Fibroblast of villous mesenchyme (primary cell): ENCODE data around the gene FSHB. TPM values are rescaled to one million over a fixed set of nuclear protein-coding genes. Genes with fewer than 3 reads are reported as not detected.

Experiments
- DNase-seq: peaks from one replicate; pipeline ENCODE4 v3.0.0-alpha.2; 2010; ENCODE audit warnings: low read depth
- H3K4me3 ChIP-seq: 2 replicates; pipeline ENCODE4 v1.5.1; 2011; ENCODE audit warnings: low read depth, mild to moderate bottlenecking, low read length
- total RNA-seq: library from RNA; depleted of rRNA; stranded (reverse); fragments of >200 nt; gene quantifications from 2 replicates; pipeline ENCODE4 v1.2.3, GENCODE V29; 2012
- TF ChIP-seq, protein P1 (sequence below): IDR thresholded peaks from 2 replicates; pipeline ENCODE4 v1.5.1; 2012; ENCODE audit warnings: low read depth, mild to moderate bottlenecking, low read length; ENCODE audit not compliant: insufficient read depth

The FSHB gene
- total RNA-seq, 1 donor: not detected

DNA sequence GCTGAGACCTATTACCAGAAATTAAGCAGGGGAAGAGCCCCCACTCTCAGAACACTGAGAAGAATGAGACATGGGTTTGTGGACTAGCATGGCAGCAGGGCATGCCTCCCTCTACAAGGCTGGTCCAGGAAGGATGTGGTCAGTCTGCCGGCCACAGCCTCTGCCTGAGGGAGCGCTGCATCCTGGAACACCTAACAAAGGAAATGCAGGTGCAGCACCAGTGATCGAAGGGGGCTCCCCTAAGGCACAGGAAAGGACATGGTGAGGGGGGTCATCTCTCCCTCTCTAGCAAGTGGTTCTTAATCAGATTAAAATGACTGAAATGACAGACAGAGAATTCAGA, 51.4 kb downstream of the FSHB start:
- DNase-seq: no peak
- no peak overlapping the region for H3K4me3 ChIP-seq

More for the DNA sequence above, 51.4 kb downstream of the FSHB start:
- TF ChIP-seq, protein P1, sequence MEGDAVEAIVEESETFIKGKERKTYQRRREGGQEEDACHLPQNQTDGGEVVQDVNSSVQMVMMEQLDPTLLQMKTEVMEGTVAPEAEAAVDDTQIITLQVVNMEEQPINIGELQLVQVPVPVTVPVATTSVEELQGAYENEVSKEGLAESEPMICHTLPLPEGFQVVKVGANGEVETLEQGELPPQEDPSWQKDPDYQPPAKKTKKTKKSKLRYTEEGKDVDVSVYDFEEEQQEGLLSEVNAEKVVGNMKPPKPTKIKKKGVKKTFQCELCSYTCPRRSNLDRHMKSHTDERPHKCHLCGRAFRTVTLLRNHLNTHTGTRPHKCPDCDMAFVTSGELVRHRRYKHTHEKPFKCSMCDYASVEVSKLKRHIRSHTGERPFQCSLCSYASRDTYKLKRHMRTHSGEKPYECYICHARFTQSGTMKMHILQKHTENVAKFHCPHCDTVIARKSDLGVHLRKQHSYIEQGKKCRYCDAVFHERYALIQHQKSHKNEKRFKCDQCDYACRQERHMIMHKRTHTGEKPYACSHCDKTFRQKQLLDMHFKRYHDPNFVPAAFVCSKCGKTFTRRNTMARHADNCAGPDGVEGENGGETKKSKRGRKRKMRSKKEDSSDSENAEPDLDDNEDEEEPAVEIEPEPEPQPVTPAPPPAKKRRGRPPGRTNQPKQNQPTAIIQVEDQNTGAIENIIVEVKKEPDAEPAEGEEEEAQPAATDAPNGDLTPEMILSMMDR: no peak

Other genes with a start within 250 kb of the FSHB start
- gene KCNA4, start 214.0 kb upstream of the FSHB start, total RNA-seq: not detected in 2 replicates
- gene ARL14EP, start 92.1 kb downstream of the FSHB start, total RNA-seq: 12.9 and 34.5 TPM in 2 replicates